B cell (primary cell): ENCODE results near the gene USB1.

Experiments used
- CTCF ChIP-seq: fragments of 200-600 bp; IDR thresholded peaks from one replicate; pipeline ENCODE4 v1.8.0; 2022; ENCODE audit warnings: antibody characterized with exemption, mild to moderate bottlenecking
- EZH2 ChIP-seq: IDR thresholded peaks from 2 replicates; pipeline ENCODE4 v1.6.1; 2012; ENCODE audit warnings: borderline replicate concordance, low read depth, mild to moderate bottlenecking, moderate library complexity, low read length; ENCODE audit not compliant: insufficient read depth, poor library complexity, severe bottlenecking

GRCh38 chr16:57999366-57999970 lies 1.7 kb upstream of the USB1 start:
- TF ChIP-seq CTCF (no peak), EZH2 (no peak)
